GM18873 (cell line): ENCODE results near the gene FRG2C.
"Not testable (repeated sequence)": the region's sequence is repeated elsewhere in the genome, so short reads cannot be mapped to it uniquely, and the experiment has no call there.

Experiments
- ATAC-seq: cut with Tn5 transposase; IDR thresholded peaks from one replicate; pipeline ENCODE4 v1.9.1; 2021; ENCODE audit warnings: mild to moderate bottlenecking, moderate library complexity, moderate number of reproducible peaks; ENCODE audit not compliant: unreplicated experiment, low FRiP score

The FRG2C gene

GRCh38 chr3:75668759-75669347 lies 4.7 kb downstream of the FRG2C start:
- not testable (repeated sequence) for ATAC-seq

DNA sequence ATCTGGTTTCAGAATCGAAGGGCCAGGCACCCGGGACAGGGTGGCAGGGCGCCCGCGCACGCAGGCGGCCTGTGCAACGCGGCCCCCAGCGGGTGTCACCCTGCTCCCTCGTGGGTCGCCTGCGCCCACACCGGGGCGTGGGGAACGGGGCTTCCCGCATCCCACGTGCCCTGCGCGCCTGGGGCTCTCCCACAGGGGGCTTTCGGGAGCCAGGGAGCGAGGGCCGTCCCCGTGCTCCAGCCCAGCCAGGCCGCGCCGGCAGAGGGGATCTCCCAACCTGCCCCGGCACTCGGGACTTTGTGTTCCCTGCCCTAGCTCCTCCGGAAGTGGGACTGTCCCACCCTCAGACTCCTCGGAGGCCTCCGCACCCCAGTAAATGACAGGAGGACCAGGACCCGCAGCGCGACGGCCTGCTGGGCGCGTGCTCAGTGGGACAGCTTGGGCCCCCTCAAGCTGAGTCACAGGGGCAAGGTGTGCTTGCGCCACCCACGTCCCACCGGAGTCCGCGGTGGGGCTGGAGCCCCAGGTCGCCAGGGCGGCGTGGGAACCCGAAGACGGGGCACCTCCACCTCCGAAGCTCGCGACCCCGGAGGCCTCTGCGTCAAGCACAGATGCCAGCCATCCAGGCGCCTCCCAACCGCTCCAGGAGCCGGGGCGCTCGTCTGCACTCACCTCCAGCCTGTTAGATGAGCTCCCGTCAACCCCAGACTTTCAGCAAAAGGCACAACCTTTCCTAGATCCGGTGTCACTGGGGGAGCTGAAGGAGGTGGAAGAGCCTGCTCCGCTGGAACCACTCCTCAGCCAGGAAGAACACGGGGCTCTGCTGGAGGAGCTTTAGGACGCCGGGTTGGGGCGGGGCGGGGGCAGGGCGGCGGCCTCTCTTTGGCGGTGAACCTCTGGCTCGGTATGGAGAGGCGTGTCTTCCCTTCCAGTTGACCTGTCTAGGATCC lies 5.5 kb downstream of the FRG2C start:
- ATAC-seq, result not testable (repeated sequence)

GRCh38 chr3:75670298-75671286 lies 6.5 kb downstream of the FRG2C start:
- not testable (repeated sequence) for ATAC-seq

- ATAC-seq, result not testable (repeated sequence)
Measured at GRCh38 chr3:75671287-75672139, 7.4 kb downstream of the FRG2C start.

DNA sequence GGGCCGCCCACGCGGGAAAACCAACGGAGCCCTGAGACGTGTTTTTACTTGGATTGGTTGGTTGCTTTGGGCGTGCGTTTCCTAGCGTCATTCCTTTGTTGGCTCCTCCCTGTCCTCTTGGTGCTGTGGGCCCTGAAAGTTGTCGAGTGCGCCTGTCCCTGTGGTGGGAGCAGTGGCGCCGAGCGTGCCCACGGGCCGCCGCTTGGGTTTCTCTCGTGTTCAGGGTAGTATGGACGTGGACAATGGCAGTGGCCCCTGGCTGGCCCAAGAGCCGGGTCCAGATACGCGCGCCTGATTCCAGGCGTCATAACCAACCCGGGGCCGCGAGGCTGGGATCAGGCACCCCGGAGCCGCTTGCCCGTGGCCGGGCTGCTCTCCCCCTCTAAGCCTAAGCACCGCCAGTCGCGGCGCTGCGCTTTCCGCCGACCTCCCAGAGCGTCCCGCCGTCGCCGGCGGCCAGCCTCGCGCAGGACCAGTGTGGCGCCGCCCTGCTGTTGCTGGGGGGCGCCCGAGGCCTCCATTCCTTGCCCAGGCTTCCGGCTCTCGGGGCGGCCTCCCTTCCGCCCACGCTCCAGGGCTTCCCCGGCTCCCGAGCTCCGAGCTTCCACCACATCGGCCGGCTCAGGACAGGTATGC lies 8.1 kb downstream of the FRG2C start:
- ATAC-seq, result not testable (repeated sequence)

DNA sequence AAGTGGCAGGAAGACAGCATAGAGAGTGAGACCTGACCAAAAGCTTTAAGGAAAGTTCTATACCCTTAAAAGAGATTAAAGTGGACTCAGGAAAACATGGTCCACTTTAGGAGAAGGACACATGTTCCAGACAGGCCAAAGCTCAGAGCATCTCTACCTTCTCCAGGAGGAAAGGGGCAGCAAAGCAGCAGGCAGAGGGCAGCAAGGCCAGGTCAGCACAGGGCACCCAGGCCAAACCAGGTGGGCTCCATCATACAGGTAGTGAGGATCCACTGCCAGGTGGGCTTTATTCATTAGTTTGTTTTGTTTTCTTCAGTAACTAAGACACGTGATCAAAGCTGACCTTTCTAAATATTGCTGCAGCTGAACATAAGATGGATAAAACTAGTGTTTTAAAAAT lies 19.8 kb downstream of the FRG2C start:
- not testable (repeated sequence) for ATAC-seq

DNA sequence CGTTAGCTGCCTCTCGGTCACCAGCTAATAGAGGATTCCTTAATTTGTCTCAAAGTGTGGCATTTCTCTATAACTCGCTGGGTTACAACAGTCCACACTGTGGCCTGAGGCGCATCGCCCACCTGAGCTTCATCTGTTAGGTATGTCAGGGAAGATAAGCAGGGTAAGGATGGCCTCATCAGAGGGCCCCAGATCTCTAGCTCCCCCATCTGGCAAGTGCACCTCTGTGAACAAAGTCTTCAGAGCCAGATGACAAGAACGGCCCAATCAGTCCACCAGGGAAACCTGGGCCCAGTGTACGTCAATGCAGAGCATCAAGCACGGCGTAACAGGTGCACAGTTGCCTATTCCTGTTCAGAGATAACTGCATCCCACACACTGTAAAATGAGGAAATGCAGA lies 23.2 kb downstream of the FRG2C start:
- no peak for ATAC-seq

DNA sequence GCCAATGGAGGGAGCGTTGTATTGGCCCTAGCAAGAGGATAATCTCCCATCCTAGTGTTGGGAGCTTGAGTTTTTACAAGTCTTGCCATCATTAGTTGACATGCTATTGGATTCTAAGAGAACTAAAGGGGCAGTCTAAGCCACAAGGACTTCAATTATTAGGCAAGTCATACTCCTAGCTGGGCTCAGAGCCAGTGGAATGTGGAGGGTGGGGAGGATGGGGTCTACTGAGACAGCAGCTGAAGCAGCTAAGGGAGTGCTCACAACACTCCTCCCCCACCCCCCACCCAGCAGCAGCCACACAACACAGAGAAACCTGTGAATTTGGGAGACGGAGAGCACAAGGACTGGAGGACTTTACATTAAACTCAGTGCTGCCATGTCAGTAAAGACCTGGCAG lies 27.9 kb downstream of the FRG2C start:
- ATAC-seq, result no peak
